ENCODE measurements around the gene PIP5K1C. TPM values are rescaled to one million over a fixed set of nuclear protein-coding genes. Genes with fewer than 3 reads are reported as not detected.

The PIP5K1C gene
- total RNA-seq, 1 experiment from 2014 or later: 34.0 TPM

DNA sequence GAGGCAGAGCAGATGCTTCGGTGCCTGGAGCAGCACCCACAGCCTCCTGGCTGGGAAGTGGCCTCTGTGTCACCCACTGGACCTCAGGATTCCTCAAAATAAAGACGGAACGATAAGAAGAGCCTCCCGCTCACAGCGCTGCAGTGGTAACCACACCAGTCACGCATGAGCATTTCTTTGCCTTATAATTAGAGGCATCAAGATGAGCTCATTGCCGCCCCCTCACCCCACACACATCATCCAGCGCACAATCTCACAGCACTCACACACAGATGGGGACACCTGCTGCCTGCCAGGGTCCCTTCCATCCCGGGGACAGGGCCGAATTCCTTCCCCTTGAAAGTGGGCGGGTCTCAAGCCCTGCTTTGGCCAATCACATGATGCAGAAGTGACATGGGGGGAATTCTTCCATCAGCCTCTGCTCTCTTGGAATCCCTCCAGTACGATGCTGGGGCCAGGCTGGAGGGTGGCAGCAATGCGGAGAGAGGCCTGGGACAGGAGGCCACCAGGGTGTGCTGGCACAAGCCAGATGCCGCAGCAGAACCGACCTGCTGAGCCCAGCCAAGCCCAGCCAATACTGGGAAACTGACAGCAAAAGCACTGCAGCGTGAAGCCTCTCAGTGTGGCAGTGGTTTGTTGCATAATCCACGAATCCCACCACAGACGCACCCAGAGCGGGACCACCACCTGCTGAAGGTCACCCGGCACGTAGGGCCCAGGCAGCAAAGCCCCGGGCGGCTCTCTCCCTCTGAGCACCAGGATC lies 16.0 kb downstream of the PIP5K1C start:
- Mint-ChIP-seq H3K4me3 (no peak overlapping the region), H3K27ac (peak overlapping the region; percentile 76), H3K27me3 (ENCODE audit: low read depth) (no peaks in the 10 kb centered on the region), H3K36me3 (peaks cover 20% of the 10 kb centered on the region), H3K9me3 (peaks cover 13% of the 10 kb centered on the region), H3K4me1 (peaks cover 41% of the 10 kb centered on the region)
- TF ChIP-seq NR1H2 (CRISPR knock-in tag; IDR thresholded peaks at IDR 0.05) (no peak), GTF2I (CRISPR knock-in tag; conservative IDR thresholded peaks at IDR 0.05) (no peak), JUN (CRISPR knock-in tag; IDR thresholded peaks at IDR 0.05) (no peak), ZNF416 (CRISPR knock-in tag; IDR thresholded peaks at IDR 0.05) (no peak)
- TF ChIP-seq, protein P1, sequence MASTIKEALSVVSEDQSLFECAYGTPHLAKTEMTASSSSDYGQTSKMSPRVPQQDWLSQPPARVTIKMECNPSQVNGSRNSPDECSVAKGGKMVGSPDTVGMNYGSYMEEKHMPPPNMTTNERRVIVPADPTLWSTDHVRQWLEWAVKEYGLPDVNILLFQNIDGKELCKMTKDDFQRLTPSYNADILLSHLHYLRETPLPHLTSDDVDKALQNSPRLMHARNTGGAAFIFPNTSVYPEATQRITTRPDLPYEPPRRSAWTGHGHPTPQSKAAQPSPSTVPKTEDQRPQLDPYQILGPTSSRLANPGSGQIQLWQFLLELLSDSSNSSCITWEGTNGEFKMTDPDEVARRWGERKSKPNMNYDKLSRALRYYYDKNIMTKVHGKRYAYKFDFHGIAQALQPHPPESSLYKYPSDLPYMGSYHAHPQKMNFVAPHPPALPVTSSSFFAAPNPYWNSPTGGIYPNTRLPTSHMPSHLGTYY (CRISPR knock-in tag; IDR thresholded peaks at IDR 0.05): no peak
- TF ChIP-seq, protein P2, sequence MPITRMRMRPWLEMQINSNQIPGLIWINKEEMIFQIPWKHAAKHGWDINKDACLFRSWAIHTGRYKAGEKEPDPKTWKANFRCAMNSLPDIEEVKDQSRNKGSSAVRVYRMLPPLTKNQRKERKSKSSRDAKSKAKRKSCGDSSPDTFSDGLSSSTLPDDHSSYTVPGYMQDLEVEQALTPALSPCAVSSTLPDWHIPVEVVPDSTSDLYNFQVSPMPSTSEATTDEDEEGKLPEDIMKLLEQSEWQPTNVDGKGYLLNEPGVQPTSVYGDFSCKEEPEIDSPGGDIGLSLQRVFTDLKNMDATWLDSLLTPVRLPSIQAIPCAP (CRISPR knock-in tag; IDR thresholded peaks at IDR 0.05): no peak
- TF ChIP-seq, protein P3, sequence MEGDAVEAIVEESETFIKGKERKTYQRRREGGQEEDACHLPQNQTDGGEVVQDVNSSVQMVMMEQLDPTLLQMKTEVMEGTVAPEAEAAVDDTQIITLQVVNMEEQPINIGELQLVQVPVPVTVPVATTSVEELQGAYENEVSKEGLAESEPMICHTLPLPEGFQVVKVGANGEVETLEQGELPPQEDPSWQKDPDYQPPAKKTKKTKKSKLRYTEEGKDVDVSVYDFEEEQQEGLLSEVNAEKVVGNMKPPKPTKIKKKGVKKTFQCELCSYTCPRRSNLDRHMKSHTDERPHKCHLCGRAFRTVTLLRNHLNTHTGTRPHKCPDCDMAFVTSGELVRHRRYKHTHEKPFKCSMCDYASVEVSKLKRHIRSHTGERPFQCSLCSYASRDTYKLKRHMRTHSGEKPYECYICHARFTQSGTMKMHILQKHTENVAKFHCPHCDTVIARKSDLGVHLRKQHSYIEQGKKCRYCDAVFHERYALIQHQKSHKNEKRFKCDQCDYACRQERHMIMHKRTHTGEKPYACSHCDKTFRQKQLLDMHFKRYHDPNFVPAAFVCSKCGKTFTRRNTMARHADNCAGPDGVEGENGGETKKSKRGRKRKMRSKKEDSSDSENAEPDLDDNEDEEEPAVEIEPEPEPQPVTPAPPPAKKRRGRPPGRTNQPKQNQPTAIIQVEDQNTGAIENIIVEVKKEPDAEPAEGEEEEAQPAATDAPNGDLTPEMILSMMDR (IDR thresholded peaks at IDR 0.05): no peak
- TF ChIP-seq, protein P4, sequence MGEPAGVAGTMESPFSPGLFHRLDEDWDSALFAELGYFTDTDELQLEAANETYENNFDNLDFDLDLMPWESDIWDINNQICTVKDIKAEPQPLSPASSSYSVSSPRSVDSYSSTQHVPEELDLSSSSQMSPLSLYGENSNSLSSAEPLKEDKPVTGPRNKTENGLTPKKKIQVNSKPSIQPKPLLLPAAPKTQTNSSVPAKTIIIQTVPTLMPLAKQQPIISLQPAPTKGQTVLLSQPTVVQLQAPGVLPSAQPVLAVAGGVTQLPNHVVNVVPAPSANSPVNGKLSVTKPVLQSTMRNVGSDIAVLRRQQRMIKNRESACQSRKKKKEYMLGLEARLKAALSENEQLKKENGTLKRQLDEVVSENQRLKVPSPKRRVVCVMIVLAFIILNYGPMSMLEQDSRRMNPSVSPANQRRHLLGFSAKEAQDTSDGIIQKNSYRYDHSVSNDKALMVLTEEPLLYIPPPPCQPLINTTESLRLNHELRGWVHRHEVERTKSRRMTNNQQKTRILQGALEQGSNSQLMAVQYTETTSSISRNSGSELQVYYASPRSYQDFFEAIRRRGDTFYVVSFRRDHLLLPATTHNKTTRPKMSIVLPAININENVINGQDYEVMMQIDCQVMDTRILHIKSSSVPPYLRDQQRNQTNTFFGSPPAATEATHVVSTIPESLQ (CRISPR knock-in tag; IDR thresholded peaks at IDR 0.05): no peak
- TF ChIP-seq, protein P5, sequence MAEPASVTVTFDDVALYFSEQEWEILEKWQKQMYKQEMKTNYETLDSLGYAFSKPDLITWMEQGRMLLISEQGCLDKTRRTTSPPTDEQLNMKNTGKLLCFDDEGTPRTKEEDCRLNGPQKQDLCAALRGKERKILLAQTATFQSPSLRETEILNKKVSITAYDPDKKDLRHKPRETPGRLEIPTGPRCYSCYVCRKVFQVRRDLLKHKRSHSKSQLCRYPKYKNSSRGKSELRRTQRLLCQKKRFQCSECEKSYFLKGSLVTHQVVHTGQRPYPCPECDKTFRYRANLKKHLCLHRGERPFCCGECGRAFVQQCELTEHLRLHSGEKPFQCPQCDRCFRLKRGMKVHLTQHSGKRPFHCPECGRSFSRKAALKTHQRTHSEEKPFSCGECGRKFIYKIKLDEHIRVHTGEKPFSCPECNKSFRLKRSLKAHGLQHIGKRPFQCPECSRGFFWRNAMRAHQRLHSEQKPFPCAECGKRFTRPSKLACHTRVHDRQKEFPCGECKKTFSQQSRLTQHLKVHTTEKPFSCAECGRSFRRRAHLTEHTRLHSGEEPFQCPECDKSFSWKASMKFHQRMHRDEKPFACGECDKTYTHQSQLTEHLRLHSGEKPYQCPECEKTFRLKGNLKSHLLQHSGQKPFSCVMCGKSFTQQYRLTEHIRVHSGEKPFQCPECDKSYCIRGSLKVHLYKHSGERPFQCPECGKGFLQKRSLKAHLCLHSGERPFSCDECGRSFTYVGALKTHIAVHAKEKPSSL (CRISPR knock-in tag; conservative IDR thresholded peaks at IDR 0.05): no peak
- DNase-seq (ENCODE audit: low spot score) (no peak), ATAC-seq (no peak)
- POLR2A ChIA-PET: no interaction called here
- CTCF ChIA-PET: interaction anchor here (0.6 to 2.4 kb wide), 4 partner anchors 8 to 29 kb away, joined by 4 to 8 read pairs (median 7); no protein-coding TSS in a partner anchor

DNA sequence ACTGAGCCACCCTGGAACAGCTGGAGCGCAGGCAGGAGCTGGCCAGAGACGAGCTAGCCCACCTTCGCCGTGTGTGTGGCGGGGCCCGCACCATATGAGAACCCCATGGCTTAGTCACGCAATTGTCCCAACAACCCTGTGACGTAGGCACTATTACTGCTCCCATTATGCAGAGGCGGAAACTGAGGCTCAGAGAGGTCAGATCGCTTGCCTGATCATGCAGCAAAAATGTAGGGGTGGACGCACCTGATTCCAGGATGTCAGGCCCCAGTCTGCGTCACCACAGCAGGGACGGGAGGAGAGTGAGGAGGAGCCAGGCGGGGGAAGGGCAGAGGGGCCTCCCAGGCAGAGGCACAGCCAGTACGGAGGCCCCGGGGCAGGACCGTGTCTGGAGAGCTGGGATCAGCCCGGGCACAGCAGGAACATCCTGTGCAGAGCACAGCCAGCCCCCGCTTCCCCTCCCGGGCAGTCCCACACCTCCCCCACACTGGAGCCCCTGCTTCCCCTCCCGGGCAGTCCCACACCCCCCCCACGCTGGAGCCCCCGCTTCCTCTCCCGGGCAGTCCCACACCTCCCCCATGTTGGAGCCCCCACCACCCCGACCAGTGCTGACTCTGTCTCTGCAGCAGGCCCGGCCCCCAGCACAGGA lies 16.7 kb downstream of the PIP5K1C start:
- POLR2A ChIA-PET: no interaction called here
- peaks cover 20% of the 10 kb centered on the region for H3K36me3 Mint-ChIP-seq
- peak; percentile 66 for ATAC-seq
- no peaks in the 10 kb centered on the region for H3K27me3 Mint-ChIP-seq (ENCODE audit: low read depth)
- peaks cover 40% of the 10 kb centered on the region for H3K4me1 Mint-ChIP-seq
- DNase-seq (ENCODE audit: low spot score): peak; percentile 67
- peak overlapping the region; percentile 84 for H3K27ac Mint-ChIP-seq
- H3K4me3 Mint-ChIP-seq: no peak overlapping the region
- H3K9me3 Mint-ChIP-seq: peaks cover 13% of the 10 kb centered on the region
- CTCF ChIA-PET: interaction anchor here (0.6 to 2.4 kb wide), 4 partner anchors 9 to 28 kb away, joined by 4 to 8 read pairs (median 7); no protein-coding TSS in a partner anchor
- TF ChIP-seq, protein P3 (IDR thresholded peaks at IDR 0.05): no peak
- TF ChIP-seq ZNF263 (CRISPR knock-in tag; IDR thresholded peaks at IDR 0.05; ENCODE audit: low read depth) (no peak), FOXP1 (CRISPR knock-in tag; IDR thresholded peaks at IDR 0.05; ENCODE audit: borderline replicate concordance) (peak; percentile 43; the same call in 1 of the 2 replicates), TEAD4 (CRISPR knock-in tag; IDR thresholded peaks at IDR 0.05) (no peak), GTF2I (CRISPR knock-in tag; conservative IDR thresholded peaks at IDR 0.05) (peak; percentile 88; the same call in 1 of the 2 replicates), TP53 (CRISPR knock-in tag; IDR thresholded peaks at IDR 0.05) (no peak), ZNF423 (CRISPR knock-in tag; IDR thresholded peaks at IDR 0.05) (peak; percentile 89), NFATC4 (CRISPR knock-in tag; IDR thresholded peaks at IDR 0.05) (no peak), SP1 (CRISPR knock-in tag; conservative IDR thresholded peaks at IDR 0.05) (no peak)
- TF ChIP-seq, protein P6, sequence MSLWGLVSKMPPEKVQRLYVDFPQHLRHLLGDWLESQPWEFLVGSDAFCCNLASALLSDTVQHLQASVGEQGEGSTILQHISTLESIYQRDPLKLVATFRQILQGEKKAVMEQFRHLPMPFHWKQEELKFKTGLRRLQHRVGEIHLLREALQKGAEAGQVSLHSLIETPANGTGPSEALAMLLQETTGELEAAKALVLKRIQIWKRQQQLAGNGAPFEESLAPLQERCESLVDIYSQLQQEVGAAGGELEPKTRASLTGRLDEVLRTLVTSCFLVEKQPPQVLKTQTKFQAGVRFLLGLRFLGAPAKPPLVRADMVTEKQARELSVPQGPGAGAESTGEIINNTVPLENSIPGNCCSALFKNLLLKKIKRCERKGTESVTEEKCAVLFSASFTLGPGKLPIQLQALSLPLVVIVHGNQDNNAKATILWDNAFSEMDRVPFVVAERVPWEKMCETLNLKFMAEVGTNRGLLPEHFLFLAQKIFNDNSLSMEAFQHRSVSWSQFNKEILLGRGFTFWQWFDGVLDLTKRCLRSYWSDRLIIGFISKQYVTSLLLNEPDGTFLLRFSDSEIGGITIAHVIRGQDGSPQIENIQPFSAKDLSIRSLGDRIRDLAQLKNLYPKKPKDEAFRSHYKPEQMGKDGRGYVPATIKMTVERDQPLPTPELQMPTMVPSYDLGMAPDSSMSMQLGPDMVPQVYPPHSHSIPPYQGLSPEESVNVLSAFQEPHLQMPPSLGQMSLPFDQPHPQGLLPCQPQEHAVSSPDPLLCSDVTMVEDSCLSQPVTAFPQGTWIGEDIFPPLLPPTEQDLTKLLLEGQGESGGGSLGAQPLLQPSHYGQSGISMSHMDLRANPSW (CRISPR knock-in tag; conservative IDR thresholded peaks at IDR 0.05; ENCODE audit: low read depth): no peak
- TF ChIP-seq, protein P7, sequence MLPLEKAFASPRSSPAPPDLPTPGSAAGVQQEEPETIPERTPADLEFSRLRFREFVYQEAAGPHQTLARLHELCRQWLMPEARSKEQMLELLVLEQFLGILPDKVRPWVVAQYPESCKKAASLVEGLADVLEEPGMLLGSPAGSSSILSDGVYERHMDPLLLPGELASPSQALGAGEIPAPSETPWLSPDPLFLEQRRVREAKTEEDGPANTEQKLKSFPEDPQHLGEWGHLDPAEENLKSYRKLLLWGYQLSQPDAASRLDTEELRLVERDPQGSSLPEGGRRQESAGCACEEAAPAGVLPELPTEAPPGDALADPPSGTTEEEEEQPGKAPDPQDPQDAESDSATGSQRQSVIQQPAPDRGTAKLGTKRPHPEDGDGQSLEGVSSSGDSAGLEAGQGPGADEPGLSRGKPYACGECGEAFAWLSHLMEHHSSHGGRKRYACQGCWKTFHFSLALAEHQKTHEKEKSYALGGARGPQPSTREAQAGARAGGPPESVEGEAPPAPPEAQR (CRISPR knock-in tag; IDR thresholded peaks at IDR 0.05): no peak
